HL-60/S4 treated with retinoic acid at 250 ng/mL for 4 days and 3 days (cell line): Measurements from ENCODE around the gene DNAH7.
"Not testable (repeated sequence)": the region's sequence is repeated elsewhere in the genome, so short reads cannot be mapped to it uniquely, and the experiment has no call there.

Experiments
- in situ Hi-C: fragments of 300-500 bp; cut with MboI; formaldehyde crosslinking; loops from 2 replicates; pipeline ENCODE4 v1.7.0; 2022; ENCODE audit warnings: low sequenced_read_pairs

DNAH7 gene

DNA sequence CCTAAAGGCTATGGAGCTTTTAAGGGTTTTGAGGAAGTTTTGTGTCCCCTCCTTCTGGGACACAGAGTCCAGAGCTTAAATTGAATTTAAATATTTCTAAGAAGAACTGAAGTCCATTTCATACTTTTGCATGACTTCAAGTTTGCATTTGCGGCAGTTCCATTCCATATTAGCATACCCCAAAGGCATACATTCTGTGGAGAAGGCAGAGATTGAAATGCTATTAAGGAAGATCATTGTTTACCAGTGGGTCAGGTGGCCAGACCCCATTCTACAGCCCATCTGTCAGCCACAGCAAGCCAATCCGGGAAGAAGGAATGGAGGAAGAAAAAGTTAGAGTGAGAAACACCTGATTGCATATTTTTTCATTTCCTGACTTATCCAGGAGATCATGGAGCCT is 75.0 kb downstream of the DNAH7 start:
- in situ Hi-C loops: no loop called here

DNA sequence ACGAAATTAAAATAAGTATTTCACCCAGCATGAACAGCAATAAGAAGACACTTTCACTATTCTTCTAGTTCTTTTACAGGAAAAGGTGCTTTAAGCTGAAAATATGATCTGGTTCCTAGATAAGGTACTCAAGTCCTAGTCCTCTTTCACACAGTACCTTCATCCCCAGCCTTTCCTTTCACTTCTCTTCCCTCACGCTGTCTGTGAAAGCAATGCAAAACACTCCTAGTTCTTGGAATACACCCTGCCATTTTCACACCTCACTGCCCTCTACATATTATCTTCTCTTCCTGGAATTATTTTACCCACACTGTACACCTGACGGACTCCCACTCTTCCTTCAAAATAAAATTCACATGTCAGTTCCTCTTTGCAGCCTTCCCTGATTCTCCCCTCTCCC is 82.9 kb downstream of the DNAH7 start:
- in situ Hi-C loops: no loop called here

DNA sequence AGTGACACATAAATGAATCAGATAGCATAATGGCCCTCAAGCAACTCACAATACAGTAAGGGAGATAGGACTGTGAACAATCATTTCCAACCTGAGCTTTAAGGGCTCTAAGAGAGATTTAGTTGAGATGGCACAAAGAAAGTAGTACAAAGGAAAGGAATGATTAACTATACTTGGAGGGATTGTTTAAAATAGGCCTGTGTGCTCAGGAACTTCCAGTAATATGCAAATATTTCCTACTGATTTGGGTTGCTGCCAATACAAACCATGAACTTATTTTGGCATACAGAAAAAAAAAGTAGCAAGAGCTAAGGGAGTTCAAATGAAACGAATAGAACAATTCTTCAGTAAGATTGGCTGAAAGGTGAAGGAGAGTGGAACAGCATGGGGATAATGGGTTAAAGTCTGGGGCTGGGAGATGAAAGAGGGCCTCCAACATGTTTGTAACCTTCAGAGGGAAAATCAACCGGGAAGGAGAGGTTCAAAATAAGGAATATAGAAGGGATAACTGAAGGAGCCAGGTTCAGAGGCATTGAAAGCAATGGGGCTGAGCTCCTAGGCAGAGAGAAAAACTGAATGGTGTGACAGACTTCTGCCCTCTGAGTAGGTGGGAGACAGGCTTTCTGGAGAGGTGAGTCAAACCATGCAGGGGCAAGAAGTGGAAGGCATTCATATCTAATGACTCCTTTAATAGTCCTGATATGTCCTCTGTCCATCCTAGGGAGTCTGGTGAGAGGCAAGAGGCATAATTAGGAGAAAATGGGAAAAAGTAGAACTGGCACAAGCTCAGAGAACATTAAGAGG is 83.5 kb downstream of the DNAH7 start:
- in situ Hi-C loops: no loop called here

DNA sequence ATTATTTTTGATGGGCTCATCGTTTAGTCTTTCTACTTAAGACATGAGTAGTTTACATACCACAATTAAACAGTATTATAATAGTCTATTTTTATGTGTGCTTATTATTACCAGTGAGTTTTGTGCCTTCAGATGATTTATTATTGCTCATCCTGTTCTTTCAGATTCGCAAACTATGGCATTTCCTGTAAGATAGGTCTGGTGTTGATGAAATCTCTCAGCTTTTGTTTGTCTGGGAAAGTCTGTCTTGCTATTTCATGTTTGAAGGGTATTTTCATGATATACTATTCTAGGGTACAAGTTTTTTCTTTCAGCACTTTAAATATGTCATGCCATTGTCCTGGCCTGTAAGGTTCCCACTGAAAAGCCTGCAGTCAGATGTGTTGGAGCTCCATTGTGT is 101.3 kb downstream of the DNAH7 start:
- in situ Hi-C loops: no loop called here

DNA sequence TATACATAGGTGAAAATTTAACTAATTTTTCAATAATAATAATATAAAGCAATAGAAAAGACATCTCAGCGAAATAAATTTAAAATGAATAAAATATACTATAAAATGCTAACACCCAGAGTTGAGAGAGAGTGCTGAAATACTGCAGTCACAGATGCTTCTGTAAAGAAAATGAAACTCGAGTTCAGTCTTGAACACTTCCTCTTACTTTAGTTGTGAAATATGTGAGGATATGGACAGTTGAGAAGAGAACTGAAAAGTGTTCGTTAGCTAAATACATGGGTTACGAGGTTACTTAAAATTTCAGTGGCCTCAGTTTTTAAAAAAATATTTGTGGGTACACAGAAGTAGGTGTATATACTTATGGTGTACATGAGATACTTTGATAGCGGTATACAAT is 106.8 kb downstream of the DNAH7 start:
- in situ Hi-C loops: no loop called here

DNA sequence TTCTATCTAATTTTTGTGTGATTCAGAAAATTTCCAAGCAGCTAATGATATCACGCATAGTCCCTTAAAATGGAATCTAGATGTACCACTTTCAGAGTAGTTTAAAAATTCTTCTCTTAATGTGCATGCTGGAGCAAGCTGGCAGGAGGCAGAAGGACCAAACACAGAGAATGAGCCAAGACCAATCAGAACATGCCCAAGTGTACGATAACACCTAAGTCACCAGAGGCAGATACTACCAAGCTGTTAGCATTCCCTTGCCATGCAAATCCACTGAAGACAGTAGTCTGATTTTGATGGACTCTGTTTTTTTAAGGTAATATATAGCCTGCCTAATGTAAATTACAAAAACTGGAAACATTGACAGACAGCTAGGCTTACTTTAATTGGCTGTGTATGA is 109.3 kb downstream of the DNAH7 start:
- in situ Hi-C loops: no loop called here

DNA sequence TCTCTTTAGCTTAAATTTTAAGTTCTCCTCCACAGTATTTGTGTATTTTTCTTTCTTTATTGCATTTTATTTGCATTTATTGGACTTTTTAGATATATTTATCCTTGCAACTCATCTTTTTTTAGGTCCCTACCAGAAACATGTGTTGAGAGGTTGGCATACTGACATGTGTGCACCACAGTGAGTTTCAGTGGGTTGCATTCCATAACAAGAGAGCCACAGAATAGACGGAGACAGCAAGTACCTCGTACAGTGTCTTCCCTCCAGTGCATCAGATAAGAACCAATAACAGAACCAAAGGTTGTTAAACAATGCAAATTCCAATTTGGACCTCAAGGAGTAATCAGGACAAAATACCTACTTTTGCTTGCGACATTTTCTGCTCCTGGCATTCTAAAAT is 111.9 kb downstream of the DNAH7 start:
- in situ Hi-C loops: no loop called here

DNA sequence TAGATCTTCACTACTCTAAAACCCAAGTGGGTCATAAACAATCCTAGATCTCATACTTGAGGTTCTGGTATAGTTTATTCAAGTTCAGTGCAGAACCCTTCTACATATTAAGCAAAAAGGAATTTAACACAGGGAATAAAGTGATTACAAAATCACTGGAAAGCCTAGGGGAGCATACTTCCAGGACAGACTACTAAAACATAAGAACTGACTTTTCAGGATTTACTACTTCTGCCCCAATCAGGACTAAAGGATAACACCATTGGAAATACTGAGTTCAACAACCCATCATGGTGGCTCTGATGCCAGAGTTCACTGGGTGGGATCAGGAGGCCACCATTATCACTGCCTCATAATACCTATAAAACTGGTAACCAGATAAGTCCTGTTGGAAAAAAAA is 123.6 kb downstream of the DNAH7 start:
- in situ Hi-C loops: no loop called here

DNA sequence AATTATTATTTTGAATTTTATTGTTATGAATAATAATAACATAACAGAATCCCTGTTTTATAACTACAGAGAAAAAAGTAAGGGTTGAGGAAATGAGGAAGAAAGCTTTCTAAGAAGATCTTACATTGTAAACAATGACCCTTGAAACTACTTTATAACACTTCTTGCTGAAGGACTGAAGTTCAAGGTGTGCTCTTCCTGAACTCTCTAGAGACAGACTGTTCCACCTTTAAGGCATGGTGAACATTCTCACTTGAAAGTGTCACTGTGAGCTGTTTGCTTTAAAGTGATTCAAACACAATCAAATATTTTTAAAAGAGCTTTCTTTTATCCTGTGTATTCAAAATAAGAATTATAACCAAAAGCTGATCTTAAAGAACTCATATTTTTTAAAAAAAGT is 131.5 kb downstream of the DNAH7 start:
- in situ Hi-C loops: no loop called here

DNA sequence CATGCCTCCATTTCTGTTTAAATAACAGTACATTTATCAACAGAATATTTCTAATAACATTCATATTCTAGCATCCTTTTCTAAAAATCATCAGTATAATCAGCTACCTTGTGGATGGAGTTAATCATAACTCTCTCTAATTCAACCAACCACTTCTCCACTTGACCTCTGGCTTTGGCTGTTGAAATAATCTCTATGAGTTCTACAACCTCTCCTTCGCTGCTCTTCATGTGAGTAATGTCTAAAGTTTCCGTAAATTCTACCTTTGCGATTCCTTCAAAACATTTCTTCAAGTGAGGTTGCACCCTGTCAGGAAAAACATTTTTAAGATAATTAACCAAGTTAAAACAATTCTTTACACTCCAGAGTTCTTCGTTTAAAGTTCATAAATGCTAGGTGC is 134.2 kb downstream of the DNAH7 start:
- in situ Hi-C loops: no loop called here

DNA sequence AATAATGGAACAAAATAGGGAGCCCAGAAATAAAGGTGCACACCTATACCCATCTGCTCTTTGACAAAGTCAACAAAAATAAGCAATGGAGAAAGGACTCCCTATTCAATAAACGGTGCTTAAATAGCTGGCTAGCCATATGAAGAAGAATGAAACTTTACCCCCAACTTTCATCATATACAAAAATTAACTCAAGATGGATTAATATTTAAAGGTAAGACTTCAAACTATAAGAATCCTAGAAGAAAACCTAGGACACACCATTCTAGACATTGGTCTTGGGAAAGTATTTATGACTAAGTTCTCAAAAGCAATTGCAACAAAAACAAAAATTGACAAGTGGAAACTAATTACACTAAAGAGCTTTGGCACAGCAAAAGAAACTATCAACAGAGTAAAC is 139.1 kb downstream of the DNAH7 start:
- in situ Hi-C loops: no loop called here

DNA sequence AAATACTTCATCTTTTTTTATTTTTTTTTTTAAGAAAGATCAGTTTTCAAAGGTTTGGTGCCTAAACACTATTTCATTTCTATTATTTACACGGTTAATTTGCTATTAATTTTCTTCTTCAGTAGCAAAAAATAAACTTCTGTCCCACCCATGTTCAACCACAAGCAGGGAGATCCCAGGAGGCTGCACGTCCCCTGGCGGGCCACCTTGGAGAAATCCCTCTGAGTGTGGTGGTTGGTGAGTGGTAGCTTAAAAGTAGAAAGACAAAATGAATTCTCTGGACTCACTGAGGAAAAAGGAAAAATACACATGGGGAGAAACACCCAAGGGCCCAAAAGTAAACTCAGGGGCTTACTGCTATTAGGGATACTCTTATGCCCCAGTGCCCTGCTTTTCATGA is 143.5 kb downstream of the DNAH7 start:
- in situ Hi-C loops: no loop called here

DNA sequence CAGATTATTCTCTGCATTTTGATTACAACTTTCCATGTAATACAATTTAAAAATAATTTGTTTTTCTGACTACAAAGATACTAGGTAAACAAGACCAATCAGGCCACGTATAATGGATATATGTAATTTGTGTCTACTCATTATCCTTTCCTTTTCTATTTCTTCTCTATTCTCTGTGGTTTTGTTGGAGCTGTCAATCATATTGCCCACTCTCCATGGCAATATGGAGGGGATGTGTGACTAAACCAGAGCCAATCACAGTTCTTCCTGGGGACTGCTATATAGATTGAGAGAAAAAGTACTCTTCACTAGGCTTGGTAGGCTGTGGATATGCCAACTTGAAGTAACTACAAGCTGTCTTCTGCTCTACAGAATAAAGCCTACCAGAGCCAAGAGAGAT is 144.7 kb downstream of the DNAH7 start:
- in situ Hi-C loops: no loop called here

DNA sequence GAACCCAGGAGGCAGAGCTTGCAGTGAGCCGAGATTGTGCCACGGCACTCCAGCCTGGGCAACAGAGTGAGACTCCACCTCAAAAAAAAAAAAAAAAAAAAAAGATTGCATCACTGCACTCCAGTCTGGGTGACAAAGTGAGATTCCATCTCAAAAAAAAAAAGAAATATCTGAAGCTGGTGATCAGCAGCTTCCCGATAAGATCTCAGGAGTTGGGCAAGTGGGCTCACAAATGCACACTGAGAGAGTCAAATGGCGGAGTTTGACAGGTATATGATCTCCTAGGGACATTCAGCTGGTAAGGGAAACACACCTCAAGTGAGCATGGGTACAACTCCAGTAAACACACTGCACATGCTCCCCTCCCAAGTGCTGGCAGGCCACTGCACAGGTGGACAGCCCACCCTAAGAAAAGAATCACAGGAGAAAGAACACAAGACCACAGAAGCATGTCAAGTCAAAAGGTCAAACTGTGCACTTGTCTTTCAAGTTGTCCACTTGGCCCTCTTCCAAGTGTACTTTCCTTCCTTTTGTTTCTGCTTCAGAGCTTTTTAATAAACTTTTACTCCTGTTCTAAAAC is 151.5 kb downstream of the DNAH7 start:
- in situ Hi-C loops: not testable (repeated sequence)

DNA sequence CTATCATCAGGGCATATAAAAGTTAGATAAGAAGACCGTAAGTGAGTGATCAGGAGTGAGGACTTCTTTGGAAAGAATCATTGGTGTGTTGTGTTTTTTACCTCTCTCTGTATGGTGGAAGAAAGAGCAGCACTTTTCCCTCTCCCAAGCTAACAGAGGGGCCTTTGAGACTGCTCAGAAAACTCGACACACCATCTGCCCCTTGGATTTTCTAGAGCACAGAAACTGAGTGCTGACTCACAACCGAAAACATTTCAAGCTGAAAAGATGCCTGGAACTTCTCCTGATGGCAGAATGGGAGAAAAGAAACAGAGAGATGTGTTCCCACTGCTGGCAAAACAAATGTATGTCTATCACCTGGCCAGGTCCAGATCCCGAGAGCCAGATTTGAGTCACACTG is 156.6 kb downstream of the DNAH7 start:
- in situ Hi-C loops: no loop called here

DNA sequence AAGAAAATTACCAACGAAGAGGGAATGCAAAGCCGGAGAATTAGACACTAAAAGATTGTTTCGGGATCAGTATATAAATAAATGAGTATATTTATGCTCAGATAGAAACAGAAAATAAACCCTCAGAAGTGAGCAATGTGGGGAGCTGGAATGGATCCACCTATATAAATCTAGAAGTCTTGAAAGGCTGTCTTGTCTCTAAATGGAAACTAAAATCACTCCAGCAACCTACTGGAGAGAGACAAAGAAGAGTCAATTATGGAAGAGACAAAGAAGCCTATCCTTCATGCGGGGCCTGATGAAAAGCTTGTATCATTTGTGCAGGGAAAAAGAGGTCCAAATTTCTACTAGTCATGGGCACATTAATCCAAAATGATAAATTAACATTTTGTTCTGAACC is 158.1 kb downstream of the DNAH7 start:
- in situ Hi-C loops: no loop called here

DNA sequence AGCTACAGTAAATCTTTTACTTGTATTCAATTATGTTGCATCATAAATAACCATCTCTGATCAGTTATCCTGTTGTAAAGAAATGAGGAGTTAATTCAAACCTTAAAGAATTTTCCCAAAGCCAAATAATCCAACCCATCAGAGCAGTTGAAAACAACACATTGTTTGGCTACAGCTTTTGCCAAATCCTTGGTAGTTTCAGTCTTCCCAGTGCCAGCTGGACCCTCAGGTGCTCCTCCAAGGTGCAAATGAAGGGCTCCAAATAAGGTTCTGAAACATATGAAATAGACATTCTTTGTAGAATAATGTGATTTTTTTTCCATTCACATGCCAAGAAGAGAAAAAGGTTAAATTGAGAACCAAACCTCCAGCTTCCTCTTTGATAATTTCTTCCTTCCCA is 158.7 kb downstream of the DNAH7 start:
- in situ Hi-C loops: no loop called here

DNA sequence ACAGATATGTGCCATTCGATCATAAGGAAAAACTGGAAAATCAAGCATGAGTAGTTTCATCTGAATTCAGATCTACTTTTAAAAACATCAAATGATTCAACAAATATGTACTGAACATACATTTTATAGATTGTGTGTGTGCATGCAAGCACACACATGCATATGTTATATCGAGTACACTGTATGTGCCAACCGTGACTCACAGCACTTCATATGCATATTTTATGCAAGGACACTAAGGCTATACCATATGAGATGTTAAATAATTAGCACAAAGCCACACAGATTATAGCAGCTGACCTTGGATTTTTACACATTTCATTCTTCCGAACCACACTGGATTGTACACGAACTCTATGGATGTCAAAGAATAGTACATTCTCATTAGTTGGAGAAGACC is 161.2 kb downstream of the DNAH7 start:
- in situ Hi-C loops: no loop called here

DNA sequence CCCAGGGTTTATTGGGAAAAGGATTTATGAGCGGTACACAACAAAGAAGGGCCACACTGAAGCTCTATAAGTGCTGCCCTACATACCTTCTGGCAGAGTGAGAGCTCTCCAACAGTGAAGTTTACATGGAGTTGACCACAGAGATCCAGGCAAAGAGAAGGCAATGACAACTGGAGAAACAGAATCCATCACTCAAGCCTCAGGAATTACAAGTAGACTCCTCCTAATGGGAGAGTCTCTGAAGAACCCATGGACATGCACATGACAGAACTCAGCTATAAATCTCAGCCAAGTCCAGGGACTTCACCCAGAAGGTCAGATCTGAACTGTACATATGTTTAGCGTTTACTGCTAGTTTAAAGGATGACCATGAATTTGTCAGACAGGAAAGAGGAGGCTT is 164.7 kb downstream of the DNAH7 start:
- in situ Hi-C loops: no loop called here

DNA sequence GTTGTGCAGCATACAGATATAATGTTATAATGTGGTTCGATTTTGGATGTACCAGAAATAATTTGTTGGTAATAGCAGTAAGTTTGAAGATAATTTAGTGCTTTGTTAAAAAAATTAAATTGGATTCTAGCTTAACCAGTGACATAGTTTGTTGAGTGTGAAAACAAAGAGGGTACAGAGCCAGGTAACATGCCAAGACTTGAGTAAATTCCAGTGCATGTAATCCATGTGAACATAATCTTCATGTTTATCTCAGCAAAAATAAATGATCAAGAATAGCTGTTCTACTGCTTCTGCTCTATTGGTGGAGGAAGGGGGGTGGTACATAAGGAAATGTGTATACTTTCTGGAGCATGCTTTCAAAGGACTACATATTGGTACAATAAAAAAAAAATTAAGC is 165.8 kb downstream of the DNAH7 start:
- in situ Hi-C loops: no loop called here

DNA sequence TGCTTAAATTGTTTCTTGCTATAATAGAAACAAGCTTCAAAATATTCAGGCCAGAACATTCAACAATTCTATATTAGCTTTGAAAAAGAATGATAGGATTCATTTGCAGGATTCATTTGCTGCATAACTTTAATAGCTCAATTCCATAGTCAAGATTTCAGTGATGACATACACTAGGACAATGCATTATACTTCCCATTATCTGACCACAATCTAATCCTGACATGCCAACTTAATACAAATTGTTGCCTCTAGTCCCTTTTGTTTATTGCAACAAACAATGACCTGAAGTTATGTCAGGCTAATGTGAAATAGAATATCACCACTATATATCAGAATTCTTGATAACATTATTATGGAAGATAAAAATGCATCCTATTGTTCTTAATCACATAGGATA is 169.4 kb downstream of the DNAH7 start:
- in situ Hi-C loops: no loop called here

DNA sequence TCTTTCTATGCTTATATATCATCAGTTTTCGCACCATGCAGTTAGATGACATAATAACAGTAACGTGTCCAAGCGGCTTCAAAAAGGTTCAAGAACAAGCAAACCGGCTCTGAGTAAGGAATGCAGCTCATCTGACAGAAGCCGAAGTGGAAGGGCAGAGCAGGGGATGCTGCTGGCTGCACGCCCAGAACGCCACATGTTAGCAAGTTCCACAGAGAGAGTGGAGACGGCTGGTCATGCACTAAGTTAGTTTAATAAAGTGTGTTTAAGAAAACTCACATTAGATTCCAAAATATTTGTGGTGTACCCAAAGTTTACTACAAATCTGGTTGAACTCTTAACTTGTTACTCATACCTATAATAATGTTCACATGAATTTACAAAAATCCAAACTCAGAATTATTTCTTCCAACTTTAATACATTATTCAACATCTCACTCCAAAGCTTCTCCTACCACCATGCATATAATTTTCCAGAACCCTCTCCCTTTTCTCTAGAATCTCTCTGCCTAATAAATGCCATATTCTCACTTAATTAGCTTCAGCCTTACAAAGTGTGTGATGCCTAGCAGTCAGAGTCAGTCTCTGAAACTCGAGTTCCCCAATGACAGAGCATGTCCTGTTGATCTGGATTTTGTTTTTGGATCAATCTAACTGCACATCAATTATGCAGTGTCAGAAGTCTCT is 170.0 kb downstream of the DNAH7 start:
- in situ Hi-C loops: no loop called here
